Measurements from ENCODE around the gene IFI30.
A peak's percentile ranks its signal among the peaks of the same experiment; 100 is the strongest.

Gene IFI30

GRCh38 chr19:18192673-18193387 is 19.2 kb downstream of the IFI30 start, which contains the start of gene MPV17L2:
TSS of gene MPV17L2 (plus strand) at chr19:18193218. CDS start at chr19:18193282, 64 bp downstream.
- TF ChIP-seq CTCF (IDR thresholded peaks at IDR 0.05; ENCODE audit: extremely low read depth, insufficient read depth, missing control alignments) = no peak
- in situ Hi-C loops (cut with MboI; ENCODE audit: low pct_unique_long_range_greater_than_20kb, low sequenced_read_pairs, unreplicated experiment) = no loop called here
- peak; percentile 96 for DNase-seq (ENCODE audit: low spot score)

GRCh38 chr19:18193388-18194180 is 20.0 kb downstream of the IFI30 start:
- in situ Hi-C loops (cut with MboI; ENCODE audit: low pct_unique_long_range_greater_than_20kb, low sequenced_read_pairs, unreplicated experiment) = no loop called here
- DNase-seq (ENCODE audit: low spot score) = peak; percentile 7
- TF ChIP-seq CTCF (IDR thresholded peaks at IDR 0.05; ENCODE audit: extremely low read depth, insufficient read depth, missing control alignments) = no peak

- TF ChIP-seq CTCF (IDR thresholded peaks at IDR 0.05; ENCODE audit: extremely low read depth, insufficient read depth, missing control alignments) = no peak
- in situ Hi-C loops (cut with MboI; ENCODE audit: low pct_unique_long_range_greater_than_20kb, low sequenced_read_pairs, unreplicated experiment) = no loop called here
- DNase-seq (ENCODE audit: low spot score) = no peak
Measured at GRCh38 chr19:18194181-18194530, 20.5 kb downstream of the IFI30 start.

GRCh38 chr19:18194554-18195238 is 21.1 kb downstream of the IFI30 start:
- peak; percentile 56 for DNase-seq (ENCODE audit: low spot score)
- no peak for TF ChIP-seq CTCF (IDR thresholded peaks at IDR 0.05; ENCODE audit: extremely low read depth, insufficient read depth, missing control alignments)
- in situ Hi-C loops (cut with MboI; ENCODE audit: low pct_unique_long_range_greater_than_20kb, low sequenced_read_pairs, unreplicated experiment) = no loop called here

- in situ Hi-C loops (cut with MboI; ENCODE audit: low pct_unique_long_range_greater_than_20kb, low sequenced_read_pairs, unreplicated experiment) = no loop called here
- no peak for TF ChIP-seq CTCF (IDR thresholded peaks at IDR 0.05; ENCODE audit: extremely low read depth, insufficient read depth, missing control alignments)
- no peak for DNase-seq (ENCODE audit: low spot score)
Measured at GRCh38 chr19:18196511-18196845, 22.9 kb downstream of the IFI30 start.

GRCh38 chr19:18197306-18197705 is 23.7 kb downstream of the IFI30 start:
- no peak for DNase-seq (ENCODE audit: low spot score)
- TF ChIP-seq CTCF (IDR thresholded peaks at IDR 0.05; ENCODE audit: extremely low read depth, insufficient read depth, missing control alignments) = no peak
- in situ Hi-C loops (cut with MboI; ENCODE audit: low pct_unique_long_range_greater_than_20kb, low sequenced_read_pairs, unreplicated experiment) = no loop called here
